Smooth muscle cell (in vitro differentiated cells): ENCODE measurements around the gene VAV3. TPM values are rescaled to one million over a fixed set of nuclear protein-coding genes. Genes with fewer than 3 reads are reported as not detected.

ENCODE experiments used
- DNase-seq: peaks from one replicate; lab custom pipeline; 2025; ENCODE audit not compliant: unreplicated experiment; lab: John Stamatoyannopoulos, UW
- H2AFZ ChIP-seq: fragments of 200-600 bp; sonication (generic); 2 replicates; pipeline ENCODE4 v1.6.0; 2016; ENCODE audit warnings: antibody characterized with exemption, low read depth, mild to moderate bottlenecking
- H3F3A ChIP-seq: fragments of 200-600 bp; sonication (generic); 2 replicates; pipeline ENCODE4 v1.6.0; 2017; ENCODE audit warnings: antibody characterized with exemption, low read depth
- H3K27ac ChIP-seq: fragments of 200-600 bp; sonication (generic); 2 replicates; pipeline ENCODE4 v1.5.1; 2016; ENCODE audit warnings: low read depth, mild to moderate bottlenecking
- H3K27me3 ChIP-seq: fragments of 200-600 bp; sonication (generic); 2 replicates; pipeline ENCODE4 v1.6.1; 2016; ENCODE audit warnings: low read depth, mild to moderate bottlenecking
- H3K36me3 ChIP-seq: fragments of 200-600 bp; sonication (generic); 2 replicates; pipeline ENCODE4 v1.5.1; 2016; ENCODE audit warnings: low read depth
- H3K4me1 ChIP-seq: fragments of 200-600 bp; sonication (generic); 2 replicates; pipeline ENCODE4 v1.5.1; 2016; ENCODE audit warnings: low read depth
- H3K4me2 ChIP-seq: fragments of 200-600 bp; sonication (generic); 2 replicates; pipeline ENCODE4 v1.6.0; 2016; ENCODE audit warnings: mild to moderate bottlenecking
- H3K4me3 ChIP-seq: fragments of 200-600 bp; sonication (generic); 2 replicates; pipeline ENCODE4 v1.5.1; 2016; ENCODE audit warnings: mild to moderate bottlenecking
- H3K79me2 ChIP-seq: fragments of 200-600 bp; sonication (generic); 2 replicates; pipeline ENCODE4 v1.6.0; 2016; ENCODE audit warnings: low read depth, mild to moderate bottlenecking
- H3K9ac ChIP-seq: fragments of 200-600 bp; sonication (generic); 2 replicates; pipeline ENCODE4 v1.6.0; 2016; ENCODE audit warnings: low read depth
- H3K9me3 ChIP-seq: fragments of 200-600 bp; sonication (generic); replicated peaks from 2 replicates; pipeline ENCODE4 v1.5.1; 2016; ENCODE audit warnings: low read depth
- H4K20me1 ChIP-seq: fragments of 200-600 bp; sonication (generic); 2 replicates; pipeline ENCODE4 v1.6.0; 2016; ENCODE audit warnings: low read depth
- WGBS: methylation state at CpG from one replicate; pipeline ENCODE4 v1.1.7; 2016; ENCODE audit warnings: low lambda C conversion rate; 5-methylcytosine and 5-hydroxymethylcytosine counted together
- polyA plus RNA-seq: library from polyadenylated mRNA; unstranded; fragments of >200 nt; fragmentation: Nextera tagmentation; extraction: Ambion mirVana; gene quantifications from 2 replicates; pipeline ENCODE4 v1.2.1, GENCODE V29; 2016
- total RNA-seq: library from RNA; depleted of rRNA; stranded (reverse); fragments of >200 nt; gene quantifications from 2 replicates; pipeline ENCODE4 v1.2.3, GENCODE V29; 2014
- TF ChIP-seq, protein P1 (sequence below): fragments of 200-600 bp; sonication (generic); IDR thresholded peaks from 2 replicates; pipeline ENCODE4 v1.5.1; 2017; ENCODE audit warnings: borderline replicate concordance, mild to moderate bottlenecking, antibody characterized with exemption; ENCODE audit not compliant: insufficient read depth, poor library complexity, severe bottlenecking

The VAV3 gene
- total and polyA plus RNA-seq, 2 experiments from 2014 or later = 0.62 to 10.1 TPM

DNA sequence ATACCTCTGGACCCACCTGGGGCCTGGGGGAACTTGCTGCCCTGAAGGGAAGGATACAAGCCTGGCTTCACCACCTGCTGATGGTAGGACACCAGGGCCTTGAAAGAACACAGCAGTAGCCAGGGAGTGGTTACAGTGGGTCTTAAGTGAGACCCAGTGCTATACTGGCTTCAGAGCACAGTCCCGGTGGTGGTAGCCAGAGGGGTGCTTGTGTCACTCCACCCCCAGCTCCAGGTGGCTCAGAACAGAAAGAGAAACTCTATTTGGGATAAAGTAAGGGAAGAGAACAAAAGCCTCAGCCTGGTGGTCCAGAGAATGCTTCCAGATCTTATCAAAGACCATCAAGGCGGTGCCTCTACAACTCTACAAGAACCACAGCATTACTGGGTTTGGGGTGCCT is 37.2 kb downstream of the VAV3 start:
- 93% methylated on average over 2 of the region's 2 CpGs for WGBS
- H3K9ac ChIP-seq = no peak overlapping the region
- no peaks in the 10 kb centered on the region for H3K79me2 ChIP-seq

DNA sequence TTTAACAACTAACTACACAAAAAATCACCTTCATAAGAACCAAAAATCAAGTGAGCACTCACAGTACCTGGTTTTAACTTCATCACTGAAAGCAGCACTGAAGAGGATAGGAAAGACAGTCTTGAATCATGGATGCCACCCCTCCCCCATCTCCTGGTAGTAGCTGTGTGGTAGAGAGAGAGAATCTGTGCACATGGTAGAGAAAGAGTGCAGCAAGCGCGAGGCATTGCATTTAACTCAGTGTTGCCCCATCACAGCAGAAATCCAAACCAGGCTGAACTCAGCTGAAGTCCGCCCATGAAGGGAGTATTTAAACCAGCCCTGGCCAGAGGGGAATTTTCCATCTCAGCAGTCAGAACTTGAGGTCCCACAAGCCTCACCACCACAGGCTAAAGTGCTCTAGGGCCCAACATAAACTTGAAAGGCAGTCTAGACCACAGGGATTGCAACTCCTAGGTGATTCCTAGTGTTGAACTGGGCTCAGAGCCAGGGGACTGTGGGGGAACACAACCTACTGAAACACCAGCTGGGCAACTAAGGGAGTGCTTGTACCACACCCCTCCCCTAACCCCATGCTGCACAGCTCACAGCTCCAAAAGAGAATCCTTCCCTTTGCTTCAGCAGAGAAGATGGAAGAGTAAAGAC is 38.4 kb downstream of the VAV3 start:
- no peaks in the 10 kb centered on the region for H3K27me3 ChIP-seq
- H3K36me3 ChIP-seq = no peaks in the 10 kb centered on the region
- no peaks in the 10 kb centered on the region for H4K20me1 ChIP-seq
- H3K79me2 ChIP-seq = no peaks in the 10 kb centered on the region
- no peak overlapping the region for H3K27ac ChIP-seq
- H3F3A ChIP-seq = no peaks in the 10 kb centered on the region
- TF ChIP-seq, protein P1, sequence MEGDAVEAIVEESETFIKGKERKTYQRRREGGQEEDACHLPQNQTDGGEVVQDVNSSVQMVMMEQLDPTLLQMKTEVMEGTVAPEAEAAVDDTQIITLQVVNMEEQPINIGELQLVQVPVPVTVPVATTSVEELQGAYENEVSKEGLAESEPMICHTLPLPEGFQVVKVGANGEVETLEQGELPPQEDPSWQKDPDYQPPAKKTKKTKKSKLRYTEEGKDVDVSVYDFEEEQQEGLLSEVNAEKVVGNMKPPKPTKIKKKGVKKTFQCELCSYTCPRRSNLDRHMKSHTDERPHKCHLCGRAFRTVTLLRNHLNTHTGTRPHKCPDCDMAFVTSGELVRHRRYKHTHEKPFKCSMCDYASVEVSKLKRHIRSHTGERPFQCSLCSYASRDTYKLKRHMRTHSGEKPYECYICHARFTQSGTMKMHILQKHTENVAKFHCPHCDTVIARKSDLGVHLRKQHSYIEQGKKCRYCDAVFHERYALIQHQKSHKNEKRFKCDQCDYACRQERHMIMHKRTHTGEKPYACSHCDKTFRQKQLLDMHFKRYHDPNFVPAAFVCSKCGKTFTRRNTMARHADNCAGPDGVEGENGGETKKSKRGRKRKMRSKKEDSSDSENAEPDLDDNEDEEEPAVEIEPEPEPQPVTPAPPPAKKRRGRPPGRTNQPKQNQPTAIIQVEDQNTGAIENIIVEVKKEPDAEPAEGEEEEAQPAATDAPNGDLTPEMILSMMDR = no peak
- no peak overlapping the region for H3K9ac ChIP-seq
- H3K4me1 ChIP-seq = no peaks in the 10 kb centered on the region
- no peak overlapping the region for H3K4me3 ChIP-seq
- no peak overlapping the region for H2AFZ ChIP-seq
- DNase-seq = no peak
- WGBS = 89% methylated on average over 3 of the region's 3 CpGs
- no peak overlapping the region for H3K4me2 ChIP-seq
- H3K9me3 ChIP-seq = no peaks in the 10 kb centered on the region

More for the DNA sequence above, 37.2 kb downstream of the VAV3 start:
- H3K4me3 ChIP-seq = no peak overlapping the region
- H3K9me3 ChIP-seq = no peaks in the 10 kb centered on the region
- no peaks in the 10 kb centered on the region for H3F3A ChIP-seq
- H4K20me1 ChIP-seq = no peaks in the 10 kb centered on the region
- no peaks in the 10 kb centered on the region for H3K4me1 ChIP-seq
- H3K27ac ChIP-seq = no peak overlapping the region
- H3K36me3 ChIP-seq = no peaks in the 10 kb centered on the region
- TF ChIP-seq, protein P1 = no peak
- no peak overlapping the region for H3K4me2 ChIP-seq
- H2AFZ ChIP-seq = no peak overlapping the region
- no peaks in the 10 kb centered on the region for H3K27me3 ChIP-seq
- DNase-seq = no peak

DNA sequence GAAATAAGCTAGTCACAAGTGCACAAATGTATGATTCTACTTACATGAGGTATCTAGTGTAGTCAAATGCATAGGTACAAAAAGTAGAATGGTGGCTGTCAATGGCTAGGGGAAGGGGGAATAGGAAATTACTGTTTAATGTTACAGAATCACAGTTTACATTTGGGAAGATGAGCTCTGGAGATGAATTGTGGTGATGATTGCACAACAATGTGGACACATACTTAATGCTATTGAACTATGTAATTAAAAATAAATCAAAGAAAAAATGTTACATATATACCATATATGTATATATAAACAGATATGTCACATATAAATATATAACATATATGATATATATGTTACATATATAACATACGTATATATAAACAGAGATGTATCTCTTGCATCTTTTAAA is 39.4 kb downstream of the VAV3 start:
- TF ChIP-seq, protein P1 = no peak
- WGBS = 57% methylated on average over 1 of the region's 1 CpG
- Histone ChIP-seq H3K9me3 (no peaks in the 10 kb centered on the region), H3K4me3 (no peak overlapping the region), H3K79me2 (no peaks in the 10 kb centered on the region), H3K36me3 (no peaks in the 10 kb centered on the region), H3K27me3 (no peaks in the 10 kb centered on the region), H3K27ac (no peak overlapping the region), H3F3A (no peaks in the 10 kb centered on the region), H3K4me1 (no peaks in the 10 kb centered on the region), H3K9ac (no peak overlapping the region), H4K20me1 (no peaks in the 10 kb centered on the region), H2AFZ (no peak overlapping the region), H3K4me2 (no peak overlapping the region)
- no peak for DNase-seq

DNA sequence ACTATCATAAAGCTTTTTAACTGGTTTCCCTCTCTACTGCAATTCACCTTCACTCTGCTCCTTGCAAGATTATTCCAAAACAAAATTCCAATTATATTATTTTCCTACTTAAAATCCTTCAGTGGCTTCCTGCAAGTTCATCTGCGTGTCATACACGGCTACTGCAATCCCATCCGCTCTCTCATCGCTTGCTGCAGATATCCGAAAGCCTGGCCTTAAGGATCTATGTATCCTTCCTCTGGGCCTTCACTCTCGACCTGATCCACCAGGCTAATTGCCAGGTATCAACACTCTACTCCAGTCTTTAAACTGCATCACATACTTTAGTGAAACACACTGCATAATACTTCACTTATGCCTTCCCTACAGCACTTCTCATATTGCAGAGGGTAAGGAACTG is 44.0 kb downstream of the VAV3 start:
- Histone ChIP-seq H2AFZ (no peak overlapping the region), H3K27me3 (no peaks in the 10 kb centered on the region), H3F3A (no peaks in the 10 kb centered on the region), H3K27ac (no peak overlapping the region), H3K4me3 (no peak overlapping the region), H3K4me2 (no peak overlapping the region), H3K9me3 (no peaks in the 10 kb centered on the region), H4K20me1 (no peaks in the 10 kb centered on the region), H3K79me2 (no peaks in the 10 kb centered on the region), H3K9ac (no peak overlapping the region), H3K4me1 (no peaks in the 10 kb centered on the region), H3K36me3 (no peaks in the 10 kb centered on the region)
- TF ChIP-seq, protein P1 = no peak
- DNase-seq = no peak
- WGBS = 89% methylated on average over 6 of the region's 6 CpGs
